ENCODE results near the gene BLTP3B. TPM values are rescaled to one million over a fixed set of nuclear protein-coding genes. Genes with fewer than 3 reads are reported as not detected.

BLTP3B gene
- total RNA-seq, 1 donor, result 55.7 TPM

DNA sequence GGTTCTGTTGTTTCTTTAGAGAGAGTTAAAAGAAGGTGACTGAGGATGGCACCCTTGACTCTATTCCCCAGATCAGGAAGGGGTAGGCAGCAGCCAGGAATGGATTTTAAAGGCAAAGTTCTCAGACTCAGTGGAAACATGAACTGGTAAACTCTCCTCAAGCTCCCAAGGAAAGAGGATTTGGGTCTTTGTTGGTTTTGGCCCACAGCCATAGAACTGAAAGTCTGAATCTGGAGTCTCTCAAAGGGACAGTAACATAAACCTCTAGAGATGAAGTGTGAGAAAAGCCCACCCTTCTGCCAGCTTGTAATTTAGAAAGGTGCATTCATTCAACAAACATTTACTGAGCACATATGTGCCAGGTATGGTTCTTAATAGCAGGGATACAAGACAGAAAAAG is 28.6 kb upstream of the BLTP3B start:
- no peaks in the 10 kb centered on the region for H3K79me2 ChIP-seq (ENCODE audit: insufficient read depth, low read length)
- no peak overlapping the region for H3K27ac ChIP-seq (ENCODE audit: low read depth, low read length)
- no peaks in the 10 kb centered on the region for H3K27me3 ChIP-seq (ENCODE audit: insufficient read depth, low read length)
- no peaks in the 10 kb centered on the region for H3K4me1 ChIP-seq (ENCODE audit: insufficient read depth, low read length)
- no peak overlapping the region for H2AFZ ChIP-seq (ENCODE audit: low read length)
- no peaks in the 10 kb centered on the region for H3K9me3 ChIP-seq (ENCODE audit: low read depth, low read length)
- H3K36me3 ChIP-seq (ENCODE audit: insufficient read depth, low read length), result no peaks in the 10 kb centered on the region
- no peak for TF ChIP-seq CTCF (IDR thresholded peaks at IDR 0.05; ENCODE audit: extremely low read depth, low read depth, low read length)
- no peak overlapping the region for H3K4me3 ChIP-seq (ENCODE audit: insufficient read depth, low read length)
- no peak for DNase-seq (ENCODE audit: insufficient read length, low spot score, missing footprints)
- H4K20me1 ChIP-seq (ENCODE audit: insufficient read depth, low read length), result no peaks in the 10 kb centered on the region
- H3K4me2 ChIP-seq (ENCODE audit: insufficient read depth, low read length), result no peak overlapping the region

GRCh38 chr12:100170313-100170858 is 27.7 kb upstream of the BLTP3B start:
- Histone ChIP-seq H3K4me2 (ENCODE audit: insufficient read depth, low read length) (no peak overlapping the region), H2AFZ (ENCODE audit: low read length) (no peak overlapping the region), H3K27ac (ENCODE audit: low read depth, low read length) (no peak overlapping the region), H4K20me1 (ENCODE audit: insufficient read depth, low read length) (no peaks in the 10 kb centered on the region), H3K79me2 (ENCODE audit: insufficient read depth, low read length) (no peaks in the 10 kb centered on the region), H3K4me3 (ENCODE audit: insufficient read depth, low read length) (no peak overlapping the region), H3K4me1 (ENCODE audit: insufficient read depth, low read length) (no peaks in the 10 kb centered on the region), H3K36me3 (ENCODE audit: insufficient read depth, low read length) (no peaks in the 10 kb centered on the region), H3K9me3 (ENCODE audit: low read depth, low read length) (no peaks in the 10 kb centered on the region), H3K27me3 (ENCODE audit: insufficient read depth, low read length) (no peaks in the 10 kb centered on the region)
- no peak for DNase-seq (ENCODE audit: insufficient read length, low spot score, missing footprints)
- TF ChIP-seq CTCF (IDR thresholded peaks at IDR 0.05; ENCODE audit: extremely low read depth, low read depth, low read length), result no peak

DNA sequence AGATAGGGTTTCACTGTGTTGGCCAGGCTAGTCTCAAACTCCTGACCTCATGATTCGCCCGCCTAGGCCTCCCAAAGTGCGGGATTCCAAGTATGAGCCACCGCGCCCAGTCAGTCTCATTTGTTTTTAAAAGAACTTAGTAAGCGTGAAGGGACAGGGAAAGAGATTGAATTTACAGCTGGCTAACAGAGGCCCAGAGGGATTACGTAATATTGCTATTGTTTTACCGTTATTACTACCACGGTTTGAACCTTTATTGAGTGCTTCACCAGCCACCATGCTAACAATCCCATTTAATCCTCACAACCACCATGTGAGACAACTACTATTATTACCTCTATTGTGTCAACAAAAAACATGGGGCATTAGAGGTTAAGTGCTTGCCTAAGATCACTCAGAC is 26.7 kb upstream of the BLTP3B start:
- no peak overlapping the region for H3K4me2 ChIP-seq (ENCODE audit: insufficient read depth, low read length)
- no peak for DNase-seq (ENCODE audit: insufficient read length, low spot score, missing footprints)
- H3K27ac ChIP-seq (ENCODE audit: low read depth, low read length), result no peak overlapping the region
- TF ChIP-seq CTCF (IDR thresholded peaks at IDR 0.05; ENCODE audit: extremely low read depth, low read depth, low read length), result no peak
- H3K4me1 ChIP-seq (ENCODE audit: insufficient read depth, low read length), result no peaks in the 10 kb centered on the region
- H3K36me3 ChIP-seq (ENCODE audit: insufficient read depth, low read length), result no peaks in the 10 kb centered on the region
- no peak overlapping the region for H3K4me3 ChIP-seq (ENCODE audit: insufficient read depth, low read length)
- no peaks in the 10 kb centered on the region for H3K79me2 ChIP-seq (ENCODE audit: insufficient read depth, low read length)
- peaks cover under 1% of the 10 kb centered on the region for H4K20me1 ChIP-seq (ENCODE audit: insufficient read depth, low read length)
- H3K27me3 ChIP-seq (ENCODE audit: insufficient read depth, low read length), result peaks cover 4% of the 10 kb centered on the region
- H2AFZ ChIP-seq (ENCODE audit: low read length), result no peak overlapping the region
- H3K9me3 ChIP-seq (ENCODE audit: low read depth, low read length), result no peaks in the 10 kb centered on the region

DNA sequence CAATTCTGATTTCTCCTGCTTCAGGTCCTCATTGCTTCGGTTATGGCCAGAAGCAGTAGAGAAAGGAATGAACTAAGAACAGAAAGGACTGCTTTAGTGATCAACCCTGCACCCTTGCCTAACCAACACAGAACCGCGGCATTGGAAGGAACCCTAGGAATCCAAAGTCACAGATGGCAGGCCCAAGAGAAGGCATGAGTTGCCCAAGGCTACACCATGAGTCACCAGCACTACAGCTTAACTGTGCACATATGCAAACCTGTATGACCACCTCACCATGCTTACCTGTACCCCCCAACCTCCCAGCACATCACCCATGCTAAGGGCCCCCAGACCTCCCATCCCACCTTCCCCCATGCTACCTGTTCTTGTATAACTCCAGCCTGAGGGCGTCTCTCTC is 25.9 kb upstream of the BLTP3B start:
- Histone ChIP-seq H3K9me3 (ENCODE audit: low read depth, low read length) (no peaks in the 10 kb centered on the region), H3K4me3 (ENCODE audit: insufficient read depth, low read length) (no peak overlapping the region), H3K4me2 (ENCODE audit: insufficient read depth, low read length) (no peak overlapping the region), H4K20me1 (ENCODE audit: insufficient read depth, low read length) (peaks cover 2% of the 10 kb centered on the region), H3K36me3 (ENCODE audit: insufficient read depth, low read length) (no peaks in the 10 kb centered on the region), H3K4me1 (ENCODE audit: insufficient read depth, low read length) (no peaks in the 10 kb centered on the region), H3K79me2 (ENCODE audit: insufficient read depth, low read length) (no peaks in the 10 kb centered on the region), H2AFZ (ENCODE audit: low read length) (no peak overlapping the region), H3K27ac (ENCODE audit: low read depth, low read length) (no peak overlapping the region), H3K27me3 (ENCODE audit: insufficient read depth, low read length) (peaks cover 4% of the 10 kb centered on the region)
- no peak for DNase-seq (ENCODE audit: insufficient read length, low spot score, missing footprints)
- TF ChIP-seq CTCF (IDR thresholded peaks at IDR 0.05; ENCODE audit: extremely low read depth, low read depth, low read length), result no peak
